Peyer's patch (tissue), 4 donors: ENCODE measurements around the gene ASAP3. TPM values are rescaled to one million over a fixed set of nuclear protein-coding genes. Genes with fewer than 3 reads are reported as not detected.

Experiments
- DNase-seq, 3 donors: peaks; one replicate each; pipeline ENCODE4 v3.0.0-alpha.2; 2017 to 2019
- H3K27ac ChIP-seq, 4 donors: fragments of 200-600 bp; sonication (generic); one replicate each; pipeline ENCODE4 v1.5.1; 2016 to 2019
- H3K27me3 ChIP-seq, 2 donors: fragments of 200-600 bp; sonication (generic); one replicate each; pipeline ENCODE4 v1.5.1; 2019
- H3K36me3 ChIP-seq, 3 donors: fragments of 200-600 bp; sonication (generic); one replicate each; pipeline ENCODE4 v1.5.1; 2016 to 2019
- H3K4me1 ChIP-seq, 4 donors: fragments of 200-600 bp; sonication (generic); one replicate each; pipeline ENCODE4 v1.5.1; 2016 to 2019
- H3K4me3 ChIP-seq, 4 donors: fragments of 200-600 bp; sonication (generic); 1 replicate in 3 of 4; 2 replicates in 1 of 4; pipeline ENCODE4 v1.5.1; 2016 to 2019; ENCODE audit warnings: mild to moderate bottlenecking in 1 of 4
- H3K9me3 ChIP-seq, 4 donors: fragments of 200-600 bp; sonication (generic); one replicate each; pipeline ENCODE4 v1.5.1; 2016 to 2019; ENCODE audit warnings: mild to moderate bottlenecking in 1 of 4
- POLR2A ChIP-seq, 2 donors: fragments of 450-650 bp; IDR thresholded peaks; one replicate each; pipeline ENCODE4 v1.5.1; 2017; ENCODE audit warnings: antibody characterized with exemption in 2 of 2, mild to moderate bottlenecking in 2 of 2, moderate library complexity in 2 of 2
- total RNA-seq, 4 donors: library from RNA; depleted of rRNA; stranded (reverse); fragments of >200 nt; gene quantifications; one replicate each; pipeline ENCODE4 v1.1.0, GENCODE V29; 2016
- TF ChIP-seq, protein P1 (sequence below), 6 experiments: fragments of 450-650 bp in 4 of 6; fragments of 200-600 bp in 2 of 6; sonication (generic) in 1 of 6; IDR thresholded peaks; one replicate each; pipeline ENCODE4 v1.5.1; 2017 to 2019; ENCODE audit warnings: antibody characterized with exemption in 6 of 6, mild to moderate bottlenecking in 3 of 6, moderate library complexity in 1 of 6

Gene ASAP3
- total RNA-seq, 4 donors from 2014 or later = 11.2 to 33.5 (median 25.8) TPM

DNA sequence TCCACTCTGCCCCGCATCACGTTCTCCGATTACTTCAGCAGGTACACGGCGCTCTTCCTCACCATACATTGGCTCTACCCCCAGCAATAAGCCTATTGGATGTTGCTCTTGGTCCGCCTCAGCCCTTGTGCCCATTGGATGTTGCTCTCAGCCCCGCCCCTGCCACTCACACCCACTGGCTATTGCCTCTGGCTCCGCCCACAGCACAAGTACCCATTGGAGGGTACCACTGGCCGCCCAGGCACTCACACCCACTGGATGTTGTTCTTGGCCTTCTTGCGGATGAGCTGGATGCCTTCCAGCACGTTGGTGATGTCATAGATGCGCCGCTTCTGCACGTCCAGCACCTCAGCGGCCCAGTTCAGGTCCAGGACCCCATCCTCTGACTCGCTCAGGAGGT, 37.6 kb upstream of the ASAP3 start:
- no peak overlapping the region for H3K4me3 ChIP-seq
- H3K27me3 ChIP-seq = no peaks in the 10 kb centered on the region
- no peaks in the 10 kb centered on the region for H3K9me3 ChIP-seq
- H3K4me1 ChIP-seq = peaks cover 8 to 26% (median 23%) of the 10 kb centered on the region in 4 donors
- no peaks in the 10 kb centered on the region for H3K36me3 ChIP-seq
- H3K27ac ChIP-seq = no peak overlapping the region
- no peak for TF ChIP-seq POLR2A (IDR thresholded peaks at IDR 0.05)
- TF ChIP-seq, protein P1, sequence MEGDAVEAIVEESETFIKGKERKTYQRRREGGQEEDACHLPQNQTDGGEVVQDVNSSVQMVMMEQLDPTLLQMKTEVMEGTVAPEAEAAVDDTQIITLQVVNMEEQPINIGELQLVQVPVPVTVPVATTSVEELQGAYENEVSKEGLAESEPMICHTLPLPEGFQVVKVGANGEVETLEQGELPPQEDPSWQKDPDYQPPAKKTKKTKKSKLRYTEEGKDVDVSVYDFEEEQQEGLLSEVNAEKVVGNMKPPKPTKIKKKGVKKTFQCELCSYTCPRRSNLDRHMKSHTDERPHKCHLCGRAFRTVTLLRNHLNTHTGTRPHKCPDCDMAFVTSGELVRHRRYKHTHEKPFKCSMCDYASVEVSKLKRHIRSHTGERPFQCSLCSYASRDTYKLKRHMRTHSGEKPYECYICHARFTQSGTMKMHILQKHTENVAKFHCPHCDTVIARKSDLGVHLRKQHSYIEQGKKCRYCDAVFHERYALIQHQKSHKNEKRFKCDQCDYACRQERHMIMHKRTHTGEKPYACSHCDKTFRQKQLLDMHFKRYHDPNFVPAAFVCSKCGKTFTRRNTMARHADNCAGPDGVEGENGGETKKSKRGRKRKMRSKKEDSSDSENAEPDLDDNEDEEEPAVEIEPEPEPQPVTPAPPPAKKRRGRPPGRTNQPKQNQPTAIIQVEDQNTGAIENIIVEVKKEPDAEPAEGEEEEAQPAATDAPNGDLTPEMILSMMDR (IDR thresholded peaks at IDR 0.05) = no peak
- no peak for DNase-seq

DNA sequence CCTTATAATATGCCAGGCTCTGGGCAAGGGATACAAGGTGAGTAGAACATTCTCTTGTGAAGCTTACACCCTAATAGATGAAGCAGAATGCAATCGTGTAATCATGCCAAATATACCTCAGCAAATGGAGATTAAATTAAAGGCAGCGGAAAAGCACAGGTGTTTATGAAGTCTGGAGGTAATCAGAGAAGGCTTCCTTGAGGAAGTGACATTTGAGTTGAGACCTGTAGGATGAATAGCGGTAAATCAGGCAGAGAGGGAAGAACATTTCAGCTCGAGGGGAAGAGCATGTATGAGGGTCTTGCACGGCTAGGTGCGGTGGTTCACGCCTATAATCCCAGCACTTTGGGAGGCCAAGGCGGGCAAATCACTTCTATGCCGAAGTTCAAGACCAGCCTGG, 33.6 kb upstream of the ASAP3 start:
- Histone ChIP-seq H3K27me3 (no peaks in the 10 kb centered on the region), H3K27ac (no peak overlapping the region), H3K9me3 (no peaks in the 10 kb centered on the region), H3K4me3 (no peak overlapping the region), H3K36me3 (no peaks in the 10 kb centered on the region), H3K4me1 (no peaks in the 10 kb centered on the region)
- no peak for DNase-seq
- TF ChIP-seq POLR2A (IDR thresholded peaks at IDR 0.05) = no peak
- TF ChIP-seq, protein P1 (IDR thresholded peaks at IDR 0.05) = no peak

DNA sequence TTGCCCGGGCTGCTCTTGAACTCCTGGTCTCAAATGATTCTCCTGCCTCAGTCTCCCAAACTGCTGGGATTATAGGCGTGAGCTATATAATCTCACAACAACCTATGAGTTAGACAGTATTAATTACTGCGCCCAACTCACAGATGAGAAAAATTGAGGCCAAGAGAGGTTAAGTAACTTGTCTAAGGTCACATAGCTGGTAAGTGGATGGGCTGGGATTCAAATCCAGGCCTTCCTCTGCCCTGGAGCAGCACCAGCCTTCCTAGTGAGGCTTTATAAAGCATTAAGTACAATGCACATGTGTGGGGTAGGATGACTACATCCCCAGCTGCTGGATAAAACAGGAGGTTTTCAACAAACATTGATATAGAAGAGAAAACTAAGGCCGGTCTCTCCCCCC, 31.9 kb upstream of the ASAP3 start:
- no peak overlapping the region for H3K27ac ChIP-seq
- no peaks in the 10 kb centered on the region for H3K27me3 ChIP-seq
- no peaks in the 10 kb centered on the region for H3K4me1 ChIP-seq
- TF ChIP-seq, protein P1 (IDR thresholded peaks at IDR 0.05) = no peak
- no peak for TF ChIP-seq POLR2A (IDR thresholded peaks at IDR 0.05)
- no peaks in the 10 kb centered on the region for H3K36me3 ChIP-seq
- DNase-seq = no peak
- no peak overlapping the region for H3K4me3 ChIP-seq
- H3K9me3 ChIP-seq = no peaks in the 10 kb centered on the region

DNA sequence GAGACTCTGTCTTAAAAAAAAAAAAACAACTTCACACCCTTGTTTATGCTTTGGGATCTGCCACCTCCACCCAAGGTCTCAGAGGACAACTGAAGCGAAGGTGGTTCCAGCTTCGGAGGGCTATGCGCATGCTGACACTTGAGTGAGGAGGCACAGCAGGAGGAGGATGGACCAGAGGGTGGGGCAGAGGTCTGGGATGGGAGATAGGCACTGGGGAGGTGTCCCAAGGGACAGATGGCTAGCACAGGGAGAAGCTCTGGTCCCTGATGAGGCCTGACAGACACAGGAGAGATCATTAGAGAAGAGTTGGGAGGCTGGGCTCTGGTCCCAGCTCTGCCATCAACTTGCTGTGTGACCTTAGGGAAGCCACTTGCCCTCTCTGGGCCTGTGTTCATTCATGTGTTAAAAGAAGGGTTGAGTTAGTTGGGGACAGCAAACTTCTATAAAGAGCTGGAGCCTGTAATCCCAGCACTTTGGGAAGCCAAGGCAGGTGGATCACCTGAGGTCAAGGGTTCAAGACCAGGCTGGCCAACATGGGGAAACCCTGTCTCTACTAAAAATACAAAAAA, 30.2 kb upstream of the ASAP3 start:
- no peak for TF ChIP-seq POLR2A (IDR thresholded peaks at IDR 0.05)
- TF ChIP-seq, protein P1 (IDR thresholded peaks at IDR 0.05) = no peak
- H3K9me3 ChIP-seq = no peaks in the 10 kb centered on the region
- H3K4me1 ChIP-seq = no peaks in the 10 kb centered on the region
- no peaks in the 10 kb centered on the region for H3K27me3 ChIP-seq
- no peak overlapping the region for H3K27ac ChIP-seq
- no peaks in the 10 kb centered on the region for H3K36me3 ChIP-seq
- no peak for DNase-seq
- no peak overlapping the region for H3K4me3 ChIP-seq

DNA sequence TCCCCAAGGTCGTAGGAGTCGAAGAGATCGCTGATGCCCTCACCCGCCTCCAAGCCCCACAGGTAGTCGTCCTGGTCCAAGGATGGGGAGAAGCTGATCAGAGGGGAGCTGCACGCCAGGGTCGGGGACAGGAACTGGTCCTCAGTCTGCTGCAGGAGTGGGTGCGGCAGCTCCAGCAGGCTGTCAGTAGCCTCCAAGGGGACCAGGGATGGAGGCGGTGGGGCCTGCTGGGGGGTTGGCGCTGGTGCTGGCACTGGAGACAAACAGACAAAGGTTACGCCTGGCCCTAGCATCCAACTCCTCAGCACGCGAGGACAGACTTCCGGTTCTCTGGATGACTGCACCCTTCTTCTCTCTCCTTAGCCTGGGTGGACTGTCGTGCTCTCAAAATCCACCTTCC, 25.9 kb upstream of the ASAP3 start:
- no peak for TF ChIP-seq POLR2A (IDR thresholded peaks at IDR 0.05)
- TF ChIP-seq, protein P1 (IDR thresholded peaks at IDR 0.05) = no peak
- H3K36me3 ChIP-seq = no peaks in the 10 kb centered on the region
- no peak overlapping the region for H3K27ac ChIP-seq
- H3K4me3 ChIP-seq = no peak overlapping the region
- H3K9me3 ChIP-seq = no peaks in the 10 kb centered on the region
- H3K4me1 ChIP-seq = no peaks in the 10 kb centered on the region
- no peak for DNase-seq
- no peaks in the 10 kb centered on the region for H3K27me3 ChIP-seq
